GM21381 (cell line): ENCODE data around the gene TSN.
"Not testable (repeated sequence)": the region's sequence is repeated elsewhere in the genome, so short reads cannot be mapped to it uniquely, and the experiment has no call there.

Experiments
- ATAC-seq: cut with Tn5 transposase; IDR thresholded peaks from one replicate; pipeline ENCODE4 v1.9.1; 2021; ENCODE audit warnings: mild to moderate bottlenecking, moderate library complexity; ENCODE audit not compliant: unreplicated experiment

The TSN gene

GRCh38 chr2:121796239-121796638, 40.8 kb downstream of the TSN start:
- ATAC-seq, result peak; percentile 73

- no peak for ATAC-seq
Observed at GRCh38 chr2:121798617-121799016, 43.2 kb downstream of the TSN start.

GRCh38 chr2:121801916-121802315, 46.5 kb downstream of the TSN start:
- ATAC-seq, result no peak

DNA sequence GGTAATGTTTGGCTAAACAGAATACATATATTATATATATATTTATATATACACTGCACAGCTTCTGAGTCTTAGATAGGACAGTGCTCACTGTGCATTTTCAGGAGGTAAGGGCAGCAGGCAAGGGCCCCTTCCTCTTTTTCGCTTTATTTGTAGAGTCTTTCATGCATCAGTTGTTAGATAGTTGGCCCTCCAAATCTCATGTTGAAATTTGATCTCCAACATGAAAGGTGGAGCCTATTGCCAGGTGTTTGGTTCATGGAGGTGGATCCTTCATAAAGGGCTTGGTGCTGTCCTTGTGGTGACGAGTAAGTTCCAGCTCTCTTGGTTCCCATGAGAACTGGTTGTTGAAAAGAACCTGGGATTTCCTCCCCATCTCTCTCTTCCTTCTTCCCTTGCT, 48.1 kb downstream of the TSN start:
- ATAC-seq, result no peak

DNA sequence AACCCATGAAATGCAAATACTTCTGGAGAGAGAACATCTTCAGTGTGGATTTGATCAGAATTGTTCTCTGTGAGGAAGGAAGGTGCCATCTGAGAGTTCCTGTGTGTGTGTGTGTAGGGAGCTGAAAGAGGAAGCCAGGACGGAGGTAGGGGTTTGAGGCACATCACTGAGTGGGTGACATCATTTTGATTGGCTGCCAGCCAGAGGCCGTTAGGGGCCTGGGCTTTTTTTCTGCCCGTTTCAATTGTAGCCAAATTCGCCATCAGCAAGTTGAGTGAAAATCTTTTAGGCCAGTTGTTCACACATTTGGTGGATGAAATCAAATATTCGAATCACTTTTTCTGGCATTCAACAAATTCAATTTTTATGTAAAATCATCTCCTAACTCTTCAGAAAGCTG, 48.9 kb downstream of the TSN start:
- peak; percentile 89 for ATAC-seq

- ATAC-seq, result no peak
Observed at GRCh38 chr2:121804997-121805765, 49.7 kb downstream of the TSN start.

- ATAC-seq, result no peak
Observed at GRCh38 chr2:121805766-121806143, 50.3 kb downstream of the TSN start.

GRCh38 chr2:121807771-121808170, 52.3 kb downstream of the TSN start:
- not testable (repeated sequence) for ATAC-seq

DNA sequence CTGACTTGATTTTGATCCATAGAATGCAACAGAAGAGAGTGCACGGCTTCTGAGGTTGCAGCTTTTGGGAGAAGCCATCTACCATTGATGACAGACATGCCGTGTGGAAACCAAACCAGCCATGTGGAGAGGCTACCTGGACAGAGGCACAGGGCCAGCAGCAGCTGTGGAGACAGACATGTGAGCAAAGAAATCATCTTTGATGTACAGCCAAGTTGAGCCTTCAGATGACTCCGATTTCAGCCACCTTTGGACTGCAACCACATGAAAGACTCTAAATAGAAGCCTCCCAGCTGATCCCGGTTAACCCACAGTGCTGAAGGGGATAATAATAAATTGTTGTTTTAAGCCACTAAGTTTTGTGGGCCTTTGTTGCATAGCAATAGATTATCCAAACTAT, 54.2 kb downstream of the TSN start:
- ATAC-seq, result no peak

- no peak for ATAC-seq
Observed at GRCh38 chr2:121810959-121811853, 55.8 kb downstream of the TSN start.

DNA sequence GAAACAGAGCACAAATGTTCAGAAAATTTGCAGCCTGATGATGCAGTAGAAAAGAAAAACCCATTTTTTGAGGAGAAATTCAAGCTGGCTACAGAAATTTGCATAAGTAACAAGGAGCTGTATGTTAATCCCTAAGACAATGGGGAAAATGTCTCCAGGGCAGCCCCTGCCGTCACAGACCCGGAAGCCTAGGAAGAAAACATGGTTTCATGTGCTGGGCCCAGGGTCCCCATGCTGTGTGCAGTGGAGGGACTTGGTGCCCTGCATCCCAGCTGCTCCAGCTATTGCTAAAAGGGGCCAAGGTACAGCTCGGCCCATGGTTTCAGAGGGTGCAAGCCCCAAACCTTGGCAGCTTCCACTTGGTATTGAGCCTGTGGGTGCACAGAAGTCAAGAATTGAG, 57.6 kb downstream of the TSN start:
- not testable (repeated sequence) for ATAC-seq

GRCh38 chr2:121815216-121815615, 59.8 kb downstream of the TSN start:
- no peak for ATAC-seq

- ATAC-seq, result no peak
Observed at GRCh38 chr2:121816797-121817196, 61.3 kb downstream of the TSN start.

DNA sequence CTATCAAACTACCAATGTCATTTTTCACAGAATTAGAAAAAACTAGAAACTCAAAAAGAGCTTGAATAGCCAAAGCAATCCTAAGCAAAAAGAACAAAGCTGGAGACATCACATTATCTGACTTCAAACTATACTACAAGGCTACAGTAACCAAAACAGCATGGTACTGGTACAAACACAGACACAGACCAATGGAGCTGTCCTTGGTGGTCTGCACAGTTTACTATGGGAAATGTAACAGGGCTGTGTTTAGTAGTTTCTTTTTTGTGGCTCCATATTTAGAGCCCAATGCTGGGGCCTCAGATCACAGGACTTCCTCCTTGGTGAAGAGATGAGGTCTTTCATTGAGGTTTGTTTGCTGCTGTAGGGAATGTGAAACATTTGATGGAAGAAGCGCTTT, 61.9 kb downstream of the TSN start:
- not testable (repeated sequence) for ATAC-seq
